Fibroblast of upper back skin (primary cell): ENCODE measurements around the gene TMEM42.
"Not testable (repeated sequence)": the region's sequence is repeated elsewhere in the genome, so short reads cannot be mapped to it uniquely, and the experiment has no call there.

Experiments
- DNase-seq: peaks from one replicate; pipeline ENCODE4 v3.0.0-alpha.2; 2013

Gene TMEM42

GRCh38 chr3:44861412-44862225, at the start of gene TMEM42:
TMEM42 (plus strand) TSS chr3:44861912; CDS start chr3:44861925, 13 bp downstream.
- DNase-seq: peak; percentile 88

GRCh38 chr3:44814751-44815150, 47.0 kb upstream of the TMEM42 start:
- no peak for DNase-seq

- DNase-seq: not testable (repeated sequence)
Observed at GRCh38 chr3:44816334-44816733, 45.4 kb upstream of the TMEM42 start.

GRCh38 chr3:44821206-44821605, 40.5 kb upstream of the TMEM42 start:
- DNase-seq: not testable (repeated sequence)

- DNase-seq: peak; percentile 53
Observed at GRCh38 chr3:44825264-44825925, 36.3 kb upstream of the TMEM42 start.

GRCh38 chr3:44827196-44827595, 34.5 kb upstream of the TMEM42 start:
- DNase-seq: no peak

- no peak for DNase-seq
Observed at GRCh38 chr3:44831232-44831631, 30.5 kb upstream of the TMEM42 start.

- no peak for DNase-seq
Observed at GRCh38 chr3:44832032-44832431, 29.7 kb upstream of the TMEM42 start.

- DNase-seq: no peak
Observed at GRCh38 chr3:44832965-44833364, 28.7 kb upstream of the TMEM42 start.

GRCh38 chr3:44833394-44833793, 28.3 kb upstream of the TMEM42 start:
- no peak for DNase-seq

GRCh38 chr3:44835684-44836083, 26.0 kb upstream of the TMEM42 start:
- no peak for DNase-seq

GRCh38 chr3:44842376-44842775, 19.3 kb upstream of the TMEM42 start:
- DNase-seq: no peak

GRCh38 chr3:44845528-44846520, 15.9 kb upstream of the TMEM42 start:
- DNase-seq: peak; percentile 24

- no peak for DNase-seq
Observed at GRCh38 chr3:44848634-44849033, 13.1 kb upstream of the TMEM42 start.

- not testable (repeated sequence) for DNase-seq
Observed at GRCh38 chr3:44856663-44857062, 5.0 kb upstream of the TMEM42 start.

- DNase-seq: no peak
Observed at GRCh38 chr3:44860117-44860516, 1.6 kb upstream of the TMEM42 start.

GRCh38 chr3:44862226-44862637, 520 bp downstream of the TMEM42 start:
- no peak for DNase-seq

GRCh38 chr3:44865272-44866035, 3.7 kb downstream of the TMEM42 start:
- no peak for DNase-seq

GRCh38 chr3:44867421-44868111, 5.9 kb downstream of the TMEM42 start:
- no peak for DNase-seq

GRCh38 chr3:44870375-44871061, 8.8 kb downstream of the TMEM42 start:
- no peak for DNase-seq

- no peak for DNase-seq
Observed at GRCh38 chr3:44874308-44874707, 12.6 kb downstream of the TMEM42 start, which contains the start of gene TGM4. TGM4 (plus strand) TSS chr3:44874608; CDS start chr3:44874679, 71 bp downstream.
